ENCODE results near the gene SMIM20.

DNA sequence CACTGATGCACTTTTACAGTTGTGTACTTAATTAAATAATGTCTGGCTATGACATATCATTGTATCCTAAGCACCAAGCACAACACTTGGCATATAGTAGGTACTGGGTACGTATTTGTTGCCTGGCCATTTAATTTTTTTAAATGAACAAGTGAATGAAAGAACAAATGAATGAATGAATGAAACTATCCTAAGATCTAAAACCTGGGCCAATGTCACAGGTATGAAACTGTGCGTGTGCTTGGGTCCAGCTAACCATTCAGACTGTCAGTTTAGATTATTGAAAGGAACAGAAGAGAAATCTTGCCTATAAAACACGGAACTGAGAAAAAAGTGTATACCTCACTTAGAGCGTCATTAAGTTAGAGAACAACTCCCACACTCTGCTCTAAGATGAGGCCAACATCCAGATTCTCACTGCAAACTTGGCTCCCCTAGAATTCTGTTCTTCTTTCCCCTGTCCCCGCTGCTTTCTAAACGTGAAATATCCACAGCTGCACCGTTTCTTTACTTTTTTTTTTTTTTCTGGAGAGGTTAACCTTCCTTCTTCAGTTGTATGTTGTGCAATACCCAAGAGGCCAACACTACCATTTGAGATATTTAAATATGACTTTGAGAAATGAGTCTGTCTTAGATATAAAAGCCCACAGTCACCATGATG lies 33.9 kb upstream of the SMIM20 start:
- TF ChIP-seq, protein P1, sequence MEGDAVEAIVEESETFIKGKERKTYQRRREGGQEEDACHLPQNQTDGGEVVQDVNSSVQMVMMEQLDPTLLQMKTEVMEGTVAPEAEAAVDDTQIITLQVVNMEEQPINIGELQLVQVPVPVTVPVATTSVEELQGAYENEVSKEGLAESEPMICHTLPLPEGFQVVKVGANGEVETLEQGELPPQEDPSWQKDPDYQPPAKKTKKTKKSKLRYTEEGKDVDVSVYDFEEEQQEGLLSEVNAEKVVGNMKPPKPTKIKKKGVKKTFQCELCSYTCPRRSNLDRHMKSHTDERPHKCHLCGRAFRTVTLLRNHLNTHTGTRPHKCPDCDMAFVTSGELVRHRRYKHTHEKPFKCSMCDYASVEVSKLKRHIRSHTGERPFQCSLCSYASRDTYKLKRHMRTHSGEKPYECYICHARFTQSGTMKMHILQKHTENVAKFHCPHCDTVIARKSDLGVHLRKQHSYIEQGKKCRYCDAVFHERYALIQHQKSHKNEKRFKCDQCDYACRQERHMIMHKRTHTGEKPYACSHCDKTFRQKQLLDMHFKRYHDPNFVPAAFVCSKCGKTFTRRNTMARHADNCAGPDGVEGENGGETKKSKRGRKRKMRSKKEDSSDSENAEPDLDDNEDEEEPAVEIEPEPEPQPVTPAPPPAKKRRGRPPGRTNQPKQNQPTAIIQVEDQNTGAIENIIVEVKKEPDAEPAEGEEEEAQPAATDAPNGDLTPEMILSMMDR (conservative IDR thresholded peaks at IDR 0.05 in 1 of 2, IDR thresholded peaks at IDR 0.05 in 1 of 2; ENCODE audit: extremely low read depth in 1 of 2, insufficient read depth in 1 of 2, low read depth in 1 of 2, low read length in 2 of 2): no peak
- TF ChIP-seq EZH2 (IDR thresholded peaks at IDR 0.05; ENCODE audit: borderline replicate concordance, low read length): no peak
